T-helper 17 cell (primary cell): ENCODE results near the gene RRM2. TPM values are rescaled to one million over a fixed set of nuclear protein-coding genes. Genes with fewer than 3 reads are reported as not detected.

ENCODE experiments used
- ATAC-seq: fragments of 150-1000 bp; cut with Tn5 transposase; 2 replicates; pipeline ENCODE4 v1.10.0; 2021; ENCODE audit warnings: mild to moderate bottlenecking, moderate library complexity
- DNase-seq, 3 donors: peaks; one replicate each; pipeline versions ENCODE4 v3.0.0 to v3.0.0-alpha.2; 2020 to 2021
- H3K9me3 ChIP-seq: one replicate; pipeline ENCODE4 v1.7.0; 2013; ENCODE audit warnings: low read length, mild to moderate bottlenecking; ENCODE audit not compliant: control insufficient read depth, poor library complexity, severe bottlenecking
- H3K27ac Mint-ChIP-seq: one replicate; pipeline ENCODE4 v1.8.0; 2022; ENCODE audit warnings: mild to moderate bottlenecking, moderate library complexity, mixed read lengths
- H3K27me3 Mint-ChIP-seq: one replicate; pipeline ENCODE4 v1.8.0; 2022; ENCODE audit warnings: mixed read lengths
- H3K36me3 Mint-ChIP-seq: one replicate; pipeline ENCODE4 v1.8.0; 2022; ENCODE audit warnings: low read depth, mixed read lengths
- H3K4me1 Mint-ChIP-seq: one replicate; pipeline ENCODE4 v1.8.0; 2022; ENCODE audit warnings: mild to moderate bottlenecking, mixed read lengths
- H3K4me3 Mint-ChIP-seq: one replicate; pipeline ENCODE4 v1.8.0; 2022; ENCODE audit warnings: mild to moderate bottlenecking, moderate library complexity, mixed read lengths
- total RNA-seq, 4 donors: library from RNA in 2 of 4; stranded (reverse) in 2 of 4; gene quantifications; one replicate each; pipeline ENCODE4 v1.2.3 and lab custom pipeline; 2022 to 2026

The RRM2 gene
- total RNA-seq, 2 donors from 2014 or later, result 0.32 to 1.7 TPM

DNA sequence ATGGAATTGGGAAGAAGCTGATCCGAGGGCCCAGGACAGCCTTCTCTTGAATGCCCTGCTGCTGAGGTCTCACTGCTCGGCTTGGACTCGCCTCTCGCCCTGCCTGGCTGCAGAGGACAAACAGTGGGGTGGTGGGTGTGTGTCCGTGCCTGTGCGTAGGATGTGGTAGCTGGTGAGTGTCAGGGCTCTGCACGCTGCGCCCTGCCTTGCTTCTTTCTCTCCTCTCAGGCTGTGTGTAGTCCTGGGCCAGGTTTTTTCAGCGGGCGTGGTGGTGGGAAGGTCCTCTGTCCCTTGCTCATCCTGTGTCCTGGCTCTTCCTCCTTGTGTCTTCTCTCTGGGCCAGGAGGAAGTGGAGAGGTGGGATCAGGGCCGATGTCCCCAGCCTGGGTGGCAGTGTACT lies 44.8 kb downstream of the RRM2 start:
- DNase-seq (no peak), ATAC-seq (no peak)
- H3K27me3 Mint-ChIP-seq, result no peaks in the 10 kb centered on the region
- no peaks in the 10 kb centered on the region for H3K36me3 Mint-ChIP-seq
- peaks cover 8% of the 10 kb centered on the region for H3K4me1 Mint-ChIP-seq
- H3K4me3 Mint-ChIP-seq, result no peak overlapping the region
- H3K9me3 ChIP-seq, result no peaks in the 10 kb centered on the region
- no peak overlapping the region for H3K27ac Mint-ChIP-seq

DNA sequence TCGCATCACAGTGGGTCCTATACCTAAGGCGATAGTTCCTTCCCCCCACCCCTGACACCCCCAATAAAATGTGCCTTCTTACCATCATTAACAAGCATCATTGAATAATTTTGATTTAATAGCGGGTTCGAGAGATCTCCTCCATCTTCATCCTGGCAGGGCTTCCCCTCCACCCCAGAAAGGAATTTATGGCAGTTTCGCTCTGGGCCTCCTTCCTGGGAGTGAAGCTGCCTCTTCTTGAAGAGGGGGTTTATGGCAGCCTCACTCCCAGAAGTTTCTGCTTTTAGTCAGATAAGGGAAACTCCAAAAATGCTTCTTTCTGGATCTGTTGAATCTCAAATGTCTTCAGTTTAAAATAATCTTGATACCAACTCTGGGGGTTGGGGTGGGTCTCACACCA lies 45.7 kb downstream of the RRM2 start:
- H3K9me3 ChIP-seq, result no peaks in the 10 kb centered on the region
- DNase-seq (no peak), ATAC-seq (no peak)
- Mint-ChIP-seq H3K27ac (peak overlapping the region; percentile 56), H3K36me3 (no peaks in the 10 kb centered on the region), H3K4me3 (no peak overlapping the region), H3K27me3 (no peaks in the 10 kb centered on the region), H3K4me1 (peaks cover 8% of the 10 kb centered on the region)

DNA sequence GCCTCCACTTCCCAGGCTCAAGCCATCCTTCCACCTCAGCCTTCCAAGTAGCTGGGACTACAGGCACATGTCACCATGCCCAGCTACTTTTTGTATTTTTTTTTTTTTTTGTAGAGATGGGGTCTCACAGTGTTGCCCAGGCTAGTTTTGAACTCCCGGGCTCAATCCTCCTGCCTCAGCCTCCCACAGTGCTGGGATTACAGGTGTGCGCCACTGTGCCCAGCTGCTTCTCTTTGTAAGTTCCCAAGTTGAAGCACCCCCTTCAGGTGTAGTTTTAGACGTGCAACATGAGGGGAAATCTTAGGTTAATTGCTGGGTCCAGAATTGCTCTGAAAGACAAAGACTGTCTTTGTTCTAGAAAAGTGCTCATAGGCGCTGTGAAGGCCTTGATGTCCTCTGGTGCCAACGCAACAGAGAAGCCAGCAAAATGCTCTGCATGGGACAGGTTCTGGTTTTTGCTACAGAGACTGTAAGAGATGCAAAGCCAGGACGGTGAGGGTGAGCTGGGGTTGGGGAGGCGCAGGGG lies 46.6 kb downstream of the RRM2 start:
- no peaks in the 10 kb centered on the region for H3K9me3 ChIP-seq
- DNase-seq (no peak), ATAC-seq (no peak)
- Mint-ChIP-seq H3K4me3 (no peak overlapping the region), H3K36me3 (no peaks in the 10 kb centered on the region), H3K27ac (no peak overlapping the region), H3K4me1 (peaks cover 5% of the 10 kb centered on the region), H3K27me3 (no peaks in the 10 kb centered on the region)

DNA sequence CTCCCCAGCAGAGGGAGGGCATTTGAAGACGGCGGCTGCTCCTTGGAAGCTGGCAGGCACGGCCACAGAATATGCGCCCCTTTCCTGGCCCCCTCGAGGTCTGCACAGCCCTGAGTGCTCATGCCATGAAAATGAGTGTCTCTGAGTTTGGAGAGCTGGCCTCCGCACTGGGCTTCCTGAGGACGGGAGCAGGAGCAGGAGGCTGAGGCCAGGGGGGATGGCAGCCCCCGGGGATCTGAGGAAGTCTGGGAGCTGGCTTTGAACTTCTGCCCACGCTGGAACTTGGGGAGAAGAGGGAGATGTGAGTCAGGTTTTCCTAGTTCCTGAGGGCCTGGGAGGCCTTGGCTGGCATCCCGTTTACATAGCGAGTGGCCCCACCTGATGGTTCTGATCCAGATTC lies 47.0 kb downstream of the RRM2 start:
- H3K27me3 Mint-ChIP-seq, result no peaks in the 10 kb centered on the region
- ATAC-seq (no peak), DNase-seq (no peak)
- no peaks in the 10 kb centered on the region for H3K9me3 ChIP-seq
- no peak overlapping the region for H3K27ac Mint-ChIP-seq
- peaks cover 5% of the 10 kb centered on the region for H3K4me1 Mint-ChIP-seq
- no peaks in the 10 kb centered on the region for H3K36me3 Mint-ChIP-seq
- H3K4me3 Mint-ChIP-seq, result no peak overlapping the region

DNA sequence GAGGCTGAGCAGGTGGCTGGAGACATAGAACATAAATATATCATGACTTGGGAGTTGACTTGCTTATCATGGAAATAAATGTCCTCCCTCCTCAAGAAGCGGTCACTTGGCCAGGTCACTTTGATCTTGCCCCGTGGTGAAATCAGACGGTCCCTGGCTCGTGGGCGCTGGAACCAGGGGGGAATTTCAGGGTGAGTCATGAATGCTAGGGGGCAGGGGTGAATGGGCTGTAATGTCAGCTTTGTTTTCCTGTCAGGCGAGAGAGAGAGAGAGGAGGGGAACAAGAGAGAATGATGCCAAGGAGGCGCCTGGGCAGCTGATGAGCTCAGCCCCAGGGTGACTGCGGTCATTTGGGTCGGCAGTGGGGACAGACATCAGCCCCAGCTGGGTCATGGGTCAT lies 47.7 kb downstream of the RRM2 start:
- ATAC-seq (no peak), DNase-seq (no peak)
- H3K36me3 Mint-ChIP-seq, result no peaks in the 10 kb centered on the region
- no peak overlapping the region for H3K27ac Mint-ChIP-seq
- H3K9me3 ChIP-seq, result no peaks in the 10 kb centered on the region
- no peaks in the 10 kb centered on the region for H3K27me3 Mint-ChIP-seq
- peaks cover 5% of the 10 kb centered on the region for H3K4me1 Mint-ChIP-seq
- no peak overlapping the region for H3K4me3 Mint-ChIP-seq

DNA sequence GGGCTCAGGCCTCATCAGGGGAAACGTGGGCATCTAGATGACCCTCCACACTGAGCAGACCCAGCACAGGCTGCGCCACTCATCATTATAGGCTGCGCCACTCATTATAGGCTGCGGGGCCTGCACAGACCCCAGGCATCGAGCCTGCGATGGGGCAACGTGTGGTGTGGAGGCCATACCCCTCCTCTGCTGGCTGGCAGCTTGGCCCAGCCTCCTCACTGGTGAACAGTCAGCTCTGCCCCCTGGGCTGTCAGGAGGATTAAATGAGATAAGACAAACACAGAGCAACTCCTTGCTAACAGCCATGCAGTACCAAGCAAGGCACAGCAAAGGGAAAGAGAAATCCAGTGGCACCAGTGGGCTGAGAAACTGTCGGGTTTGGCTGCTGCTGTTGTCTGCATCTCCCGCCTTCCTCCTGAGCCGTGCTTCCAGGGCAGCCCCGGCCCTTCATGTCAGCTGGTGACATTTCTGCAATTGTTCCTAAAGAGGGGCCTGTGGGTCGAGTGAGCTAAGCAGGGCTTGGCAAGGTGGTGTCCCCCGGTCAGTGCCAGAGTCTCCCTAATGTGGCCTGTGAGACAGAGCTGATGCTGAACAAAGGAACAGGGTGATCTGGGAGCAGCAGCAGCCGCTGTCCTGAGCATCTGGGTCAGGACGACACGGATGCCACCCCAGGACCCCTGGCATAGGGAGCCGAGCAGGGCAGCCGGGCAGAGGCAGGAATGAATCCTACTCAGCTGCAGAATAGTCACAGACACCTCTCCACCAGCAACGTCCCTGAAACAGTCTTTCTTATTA lies 48.7 kb downstream of the RRM2 start:
- H3K4me3 Mint-ChIP-seq, result no peak overlapping the region
- H3K4me1 Mint-ChIP-seq, result peaks cover 5% of the 10 kb centered on the region
- no peak for DNase-seq

DNA sequence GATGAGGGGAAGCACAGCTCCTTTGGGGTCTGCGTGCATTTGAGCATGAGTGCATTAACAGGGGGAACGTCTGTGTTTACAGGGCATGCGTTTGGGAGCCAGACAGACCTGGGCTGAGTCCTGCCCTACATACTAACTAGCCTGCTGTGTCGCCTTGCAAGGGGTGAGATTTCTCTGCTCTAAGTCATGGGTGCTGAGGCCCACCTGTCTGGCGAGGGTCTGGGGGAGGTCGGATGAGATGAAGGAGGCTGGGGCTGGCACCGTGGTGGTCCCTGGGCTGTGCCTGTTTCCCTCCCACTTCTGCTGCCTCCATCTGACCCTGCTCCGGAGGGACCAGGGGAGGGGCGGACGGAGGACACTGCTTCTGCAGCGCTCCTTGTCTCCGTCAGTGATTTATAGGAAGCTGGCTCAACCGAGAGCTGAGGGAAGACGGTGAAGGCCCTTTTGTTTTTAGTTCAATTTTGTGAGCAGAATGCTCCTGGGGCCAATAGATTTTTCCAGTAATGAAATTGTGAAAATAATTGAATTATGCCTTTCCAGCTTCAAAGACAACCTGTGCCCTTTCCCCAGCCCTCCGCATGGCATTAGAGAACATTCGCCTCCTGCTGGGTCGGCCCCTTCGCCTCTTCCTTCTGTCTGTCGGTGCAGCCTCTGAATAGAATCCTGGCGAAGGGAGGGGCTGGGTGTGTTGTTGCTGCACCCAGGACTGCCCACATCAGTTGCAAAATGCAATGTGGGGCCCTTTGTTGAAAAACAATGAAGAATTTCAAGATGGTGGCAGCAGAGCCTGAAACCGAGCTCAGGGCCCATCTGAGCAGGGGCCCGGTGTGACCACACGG lies 49.7 kb downstream of the RRM2 start:
- no peak for DNase-seq
- Mint-ChIP-seq H3K4me1 (peaks cover 5% of the 10 kb centered on the region), H3K27me3 (no peaks in the 10 kb centered on the region), H3K27ac (no peak overlapping the region), H3K4me3 (no peak overlapping the region), H3K36me3 (no peaks in the 10 kb centered on the region)
- no peaks in the 10 kb centered on the region for H3K9me3 ChIP-seq
- no peak for ATAC-seq

More for the DNA sequence above, 48.7 kb downstream of the RRM2 start:
- H3K9me3 ChIP-seq, result no peaks in the 10 kb centered on the region
- Mint-ChIP-seq H3K27ac (no peak overlapping the region), H3K36me3 (no peaks in the 10 kb centered on the region), H3K27me3 (no peaks in the 10 kb centered on the region)
- ATAC-seq, result no peak

DNA sequence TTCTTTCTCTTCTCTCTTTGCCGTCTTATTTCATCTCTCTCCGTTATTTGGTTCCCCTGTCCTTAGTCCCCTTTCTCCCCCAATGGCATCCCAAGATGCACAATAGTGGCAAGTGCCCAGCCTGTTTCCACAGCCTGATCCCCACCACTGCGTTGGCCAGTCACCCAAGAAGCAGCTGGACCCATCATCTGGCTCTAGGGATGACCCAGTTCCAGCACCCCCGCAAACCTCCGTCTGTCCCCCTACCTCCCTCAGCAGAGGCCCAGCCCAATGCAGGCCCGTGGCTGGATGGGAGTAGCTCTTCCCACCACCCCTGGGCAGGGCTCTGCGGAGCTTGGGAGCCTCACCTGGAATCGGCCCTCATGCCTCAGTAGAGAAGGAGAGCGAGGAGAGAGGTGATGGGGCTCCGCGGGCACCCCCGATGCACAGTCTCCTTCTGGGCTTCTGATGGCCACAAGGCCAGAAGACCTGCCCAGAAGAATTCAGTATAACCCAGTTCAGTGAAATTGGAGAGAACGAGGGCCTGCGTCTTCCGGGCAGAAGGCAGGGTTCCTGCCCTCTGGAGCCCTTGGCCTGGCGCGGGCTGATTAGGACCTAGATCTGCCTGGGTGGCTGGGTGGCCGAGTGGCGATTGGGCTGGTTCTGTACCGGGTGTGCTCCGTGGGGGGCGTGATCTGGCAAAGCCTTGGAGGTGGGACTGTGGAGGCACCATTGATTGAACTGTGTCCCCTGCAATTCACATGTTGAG lies 50.9 kb downstream of the RRM2 start:
- Mint-ChIP-seq H3K4me3 (no peak overlapping the region), H3K36me3 (no peaks in the 10 kb centered on the region), H3K27me3 (no peaks in the 10 kb centered on the region), H3K4me1 (peaks cover 3% of the 10 kb centered on the region), H3K27ac (no peak overlapping the region)
- DNase-seq (no peak), ATAC-seq (no peak)
- no peaks in the 10 kb centered on the region for H3K9me3 ChIP-seq

DNA sequence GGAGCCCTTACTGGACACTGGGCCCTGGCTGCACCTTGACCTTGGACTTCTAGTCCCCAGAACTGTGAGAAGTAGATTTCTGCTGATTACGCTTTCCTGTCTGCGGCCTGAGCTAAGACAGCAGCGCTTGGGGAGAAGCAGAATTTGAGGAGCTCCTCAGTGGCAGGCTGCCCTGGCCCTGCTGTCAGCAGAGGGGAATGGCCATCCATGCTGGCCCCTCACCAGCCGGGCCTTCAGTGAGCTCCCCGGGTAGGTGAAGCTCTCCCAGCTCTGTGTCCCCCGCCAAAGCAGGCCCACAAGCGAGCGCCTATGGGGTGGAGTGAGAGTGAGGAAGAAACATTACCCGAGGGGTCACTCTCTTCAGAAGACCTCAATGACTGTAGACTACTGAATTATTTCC lies 51.6 kb downstream of the RRM2 start:
- ATAC-seq (no peak), DNase-seq (no peak)
- H3K9me3 ChIP-seq, result no peaks in the 10 kb centered on the region
- Mint-ChIP-seq H3K27ac (peak overlapping the region; percentile 32), H3K4me3 (no peak overlapping the region), H3K36me3 (no peaks in the 10 kb centered on the region), H3K27me3 (no peaks in the 10 kb centered on the region), H3K4me1 (no peaks in the 10 kb centered on the region)

DNA sequence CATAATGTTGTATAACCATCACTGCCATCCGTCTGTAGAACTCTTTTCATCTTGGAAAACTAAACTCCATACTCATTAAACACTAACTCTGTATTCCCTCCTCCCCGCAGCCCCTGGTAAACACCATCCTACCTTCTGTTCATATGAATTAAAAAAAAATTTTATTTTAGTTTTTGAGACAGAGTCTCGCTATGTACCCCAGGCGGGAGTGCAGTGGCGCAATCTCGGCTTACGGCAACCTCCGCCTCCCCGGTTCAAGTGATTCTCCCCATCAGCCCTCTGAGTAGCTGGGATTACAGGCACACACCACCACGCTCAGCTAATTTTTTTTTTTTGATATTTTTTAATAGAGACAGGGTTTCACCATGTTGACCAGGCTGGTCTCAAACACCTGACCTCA lies 52.9 kb downstream of the RRM2 start:
- no peaks in the 10 kb centered on the region for H3K36me3 Mint-ChIP-seq
- no peak for DNase-seq
- no peaks in the 10 kb centered on the region for H3K4me1 Mint-ChIP-seq
- H3K27ac Mint-ChIP-seq, result peak overlapping the region; percentile 51
- H3K27me3 Mint-ChIP-seq, result no peaks in the 10 kb centered on the region
- H3K4me3 Mint-ChIP-seq, result no peak overlapping the region
- no peaks in the 10 kb centered on the region for H3K9me3 ChIP-seq
- ATAC-seq, result no peak

DNA sequence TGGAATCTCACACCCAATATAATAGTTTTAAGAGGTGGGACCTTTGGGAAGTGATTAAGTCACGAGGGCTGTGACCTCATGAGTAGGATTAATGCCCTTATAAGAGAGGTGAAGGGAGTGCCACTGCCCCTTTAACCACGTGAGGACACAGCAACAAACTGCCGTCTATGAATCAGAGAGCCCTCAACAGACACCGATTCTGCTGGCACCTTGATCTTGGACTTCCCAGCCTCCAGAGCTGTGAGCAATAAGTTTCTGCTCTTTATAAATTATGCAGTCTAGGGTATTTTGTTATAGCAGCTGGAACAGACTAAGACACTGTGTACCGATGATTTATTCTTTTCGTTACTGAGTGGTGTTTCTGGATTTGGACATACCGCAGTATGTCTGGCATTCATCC lies 56.2 kb downstream of the RRM2 start:
- no peaks in the 10 kb centered on the region for H3K27me3 Mint-ChIP-seq
- no peak overlapping the region for H3K4me3 Mint-ChIP-seq
- no peaks in the 10 kb centered on the region for H3K9me3 ChIP-seq
- DNase-seq, result no peak
- no peak overlapping the region for H3K27ac Mint-ChIP-seq
- no peak for ATAC-seq
- no peaks in the 10 kb centered on the region for H3K36me3 Mint-ChIP-seq
- H3K4me1 Mint-ChIP-seq, result no peaks in the 10 kb centered on the region

DNA sequence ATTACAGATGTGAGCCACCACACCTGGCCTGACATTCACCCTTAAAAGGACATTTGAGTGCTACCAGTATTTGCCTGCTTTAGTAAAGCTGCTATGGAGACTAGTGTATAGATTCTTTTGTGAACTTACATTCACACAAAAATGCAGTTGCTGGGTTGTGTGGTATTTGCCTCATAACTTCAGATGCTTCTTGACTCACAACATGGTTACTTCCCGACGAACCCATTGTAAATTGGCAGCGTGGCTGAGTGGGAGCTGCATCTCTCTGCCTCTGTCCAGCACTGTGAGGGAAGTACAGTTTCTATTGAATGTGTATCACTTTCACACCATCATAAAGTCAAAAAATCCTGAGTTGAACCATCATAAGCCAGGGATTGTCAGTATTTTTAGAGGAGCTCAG lies 56.9 kb downstream of the RRM2 start:
- no peak for ATAC-seq
- Mint-ChIP-seq H3K27me3 (no peaks in the 10 kb centered on the region), H3K27ac (no peak overlapping the region), H3K4me1 (no peaks in the 10 kb centered on the region), H3K36me3 (no peaks in the 10 kb centered on the region), H3K4me3 (no peak overlapping the region)
- DNase-seq, result no peak
- H3K9me3 ChIP-seq, result no peaks in the 10 kb centered on the region

DNA sequence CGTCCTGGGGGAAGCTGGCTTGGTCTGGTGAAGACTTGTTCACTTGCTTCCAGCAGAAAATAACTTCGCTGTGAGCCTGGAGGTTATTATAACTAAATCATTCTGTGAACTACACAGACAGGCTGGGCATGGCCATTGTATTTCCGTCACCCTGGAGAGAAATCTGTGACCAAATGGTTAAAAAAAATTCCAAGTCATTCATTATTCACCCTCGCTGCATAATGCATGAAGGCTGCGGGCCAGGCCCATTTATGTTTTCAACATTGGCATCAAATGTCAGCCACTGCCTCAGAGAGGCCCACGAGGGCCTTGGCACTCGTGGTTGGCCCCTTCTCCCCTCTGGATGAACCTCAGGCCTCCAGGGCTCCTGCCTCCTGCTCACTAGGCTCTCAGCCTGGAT lies 57.7 kb downstream of the RRM2 start:
- H3K9me3 ChIP-seq, result no peaks in the 10 kb centered on the region
- DNase-seq, result no peak
- Mint-ChIP-seq H3K27me3 (no peaks in the 10 kb centered on the region), H3K36me3 (no peaks in the 10 kb centered on the region), H3K27ac (no peak overlapping the region), H3K4me3 (no peak overlapping the region), H3K4me1 (no peaks in the 10 kb centered on the region)
- no peak for ATAC-seq
